ENCODE data around the gene SLC19A1. TPM values are rescaled to one million over a fixed set of nuclear protein-coding genes. Genes with fewer than 3 reads are reported as not detected.

Gene SLC19A1
- total RNA-seq, 4 donors from 2014 or later = 7.0 to 9.8 (median 7.9) TPM

DNA sequence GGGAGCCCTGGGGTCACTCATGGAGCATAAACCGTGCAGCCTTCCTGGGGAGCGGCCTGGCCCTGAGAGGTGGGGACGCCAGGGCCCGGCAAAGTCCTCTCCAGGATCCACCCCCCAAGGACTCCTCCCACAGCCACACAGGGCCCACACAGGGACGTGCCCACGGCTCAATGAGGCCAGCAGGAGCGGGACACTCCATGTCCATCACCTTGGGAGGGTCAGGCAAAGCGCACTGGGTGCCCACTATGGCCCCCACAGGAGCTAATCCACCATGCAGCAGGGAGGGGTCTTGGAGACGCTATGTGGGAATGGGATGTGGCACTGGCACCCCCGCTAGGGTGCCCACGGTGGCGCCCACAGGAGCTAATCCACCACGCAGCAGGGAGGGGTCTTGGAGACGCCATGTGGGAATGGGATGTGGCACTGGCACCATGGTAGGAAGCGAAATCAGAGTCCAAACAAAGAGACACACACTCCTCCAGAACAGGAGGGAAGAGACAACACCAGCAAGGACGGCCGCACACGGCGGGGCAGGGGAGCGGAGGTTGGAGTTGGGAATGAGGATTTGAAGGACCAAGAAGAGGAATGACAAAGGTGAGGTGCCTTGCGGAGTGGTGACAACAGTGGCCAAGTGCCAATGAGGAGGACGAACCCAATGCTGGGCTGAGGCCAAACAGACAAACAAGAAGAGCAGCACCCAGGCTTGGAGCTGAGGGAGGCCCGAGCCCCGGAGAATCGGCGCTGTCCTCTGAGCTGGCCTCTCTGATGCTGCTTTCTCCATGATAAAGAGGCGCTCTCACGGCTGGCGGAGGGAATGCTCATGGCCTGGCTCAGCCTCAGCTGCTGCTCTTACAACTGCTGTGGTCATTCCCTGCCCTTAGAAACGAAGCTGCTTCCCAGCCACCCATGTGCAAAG, 18.1 kb upstream of the SLC19A1 start:
- H3K9me3 ChIP-seq = no peaks in the 10 kb centered on the region
- 82% methylated on average over 20 of the region's 30 CpGs for WGBS
- TF ChIP-seq POLR2AphosphoS5 (IDR thresholded peaks at IDR 0.05) (no peak), POLR2A (IDR thresholded peaks at IDR 0.05) (no peak)
- H3K27ac ChIP-seq = no peak overlapping the region
- no peaks in the 10 kb centered on the region for H3K36me3 ChIP-seq
- DNase-seq (ENCODE audit: low spot score in 2 of 2) = peak; percentile 38 to 65
- no peak overlapping the region for H3K4me3 ChIP-seq
- H3K4me1 ChIP-seq = peaks cover 8% of the 10 kb centered on the region
- peaks cover 36% of the 10 kb centered on the region for H3K27me3 ChIP-seq

DNA sequence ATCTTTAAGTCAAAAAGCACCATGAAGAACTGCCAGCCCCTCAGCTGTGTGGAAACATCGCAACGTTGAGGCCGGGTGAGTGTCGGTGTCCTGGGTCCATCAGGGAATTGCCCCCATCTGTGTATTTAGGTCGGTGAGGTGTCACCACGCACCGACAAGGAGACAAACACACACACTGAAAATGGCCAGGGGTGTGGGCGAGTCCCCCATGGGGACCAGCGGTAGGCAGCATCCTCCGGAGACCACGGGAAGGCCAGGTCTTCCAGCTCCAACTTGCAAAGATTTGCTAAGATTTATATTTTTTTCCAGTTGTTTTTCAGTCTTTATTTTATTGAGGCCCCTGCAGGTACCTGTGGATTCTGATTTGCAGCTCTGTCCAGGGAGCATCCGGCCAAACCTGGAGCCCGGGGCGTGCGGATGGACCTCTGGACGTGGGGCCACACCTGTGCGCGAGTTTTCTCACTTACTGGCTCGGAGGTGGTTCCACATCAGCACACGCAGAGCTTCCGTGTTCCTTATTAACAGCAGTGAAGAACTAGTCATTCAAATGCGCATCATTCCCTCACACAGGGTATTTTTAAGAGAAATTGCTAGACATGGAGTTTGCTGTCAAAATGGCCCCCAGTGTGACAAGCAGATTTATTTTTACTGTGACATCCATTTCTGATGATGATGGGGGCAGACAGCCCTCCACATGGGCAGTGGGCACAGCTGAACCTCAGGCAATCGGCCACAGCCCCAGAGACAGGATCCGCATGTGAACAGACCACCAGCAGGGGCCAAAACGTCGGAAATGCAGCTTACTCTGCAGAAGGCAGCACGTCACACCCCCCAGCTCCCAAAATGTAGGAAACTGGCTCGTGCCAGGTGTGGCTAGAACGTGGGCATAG, 17.2 kb upstream of the SLC19A1 start:
- no peak overlapping the region for H3K27ac ChIP-seq
- TF ChIP-seq EP300 (IDR thresholded peaks at IDR 0.05) (no peak), POLR2AphosphoS5 (IDR thresholded peaks at IDR 0.05) (no peak), POLR2A (IDR thresholded peaks at IDR 0.05) (no peak)
- TF ChIP-seq, protein P1, sequence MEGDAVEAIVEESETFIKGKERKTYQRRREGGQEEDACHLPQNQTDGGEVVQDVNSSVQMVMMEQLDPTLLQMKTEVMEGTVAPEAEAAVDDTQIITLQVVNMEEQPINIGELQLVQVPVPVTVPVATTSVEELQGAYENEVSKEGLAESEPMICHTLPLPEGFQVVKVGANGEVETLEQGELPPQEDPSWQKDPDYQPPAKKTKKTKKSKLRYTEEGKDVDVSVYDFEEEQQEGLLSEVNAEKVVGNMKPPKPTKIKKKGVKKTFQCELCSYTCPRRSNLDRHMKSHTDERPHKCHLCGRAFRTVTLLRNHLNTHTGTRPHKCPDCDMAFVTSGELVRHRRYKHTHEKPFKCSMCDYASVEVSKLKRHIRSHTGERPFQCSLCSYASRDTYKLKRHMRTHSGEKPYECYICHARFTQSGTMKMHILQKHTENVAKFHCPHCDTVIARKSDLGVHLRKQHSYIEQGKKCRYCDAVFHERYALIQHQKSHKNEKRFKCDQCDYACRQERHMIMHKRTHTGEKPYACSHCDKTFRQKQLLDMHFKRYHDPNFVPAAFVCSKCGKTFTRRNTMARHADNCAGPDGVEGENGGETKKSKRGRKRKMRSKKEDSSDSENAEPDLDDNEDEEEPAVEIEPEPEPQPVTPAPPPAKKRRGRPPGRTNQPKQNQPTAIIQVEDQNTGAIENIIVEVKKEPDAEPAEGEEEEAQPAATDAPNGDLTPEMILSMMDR (IDR thresholded peaks at IDR 0.05) = no peak
- DNase-seq (ENCODE audit: low spot score in 2 of 2) = peak; percentile 26 to 79
- H3K4me1 ChIP-seq = peaks cover 14% of the 10 kb centered on the region
- H3K9me3 ChIP-seq = no peaks in the 10 kb centered on the region
- H3K36me3 ChIP-seq = no peaks in the 10 kb centered on the region
- WGBS = 81% methylated on average over 29 of the region's 29 CpGs
- H3K27me3 ChIP-seq = peaks cover 33% of the 10 kb centered on the region
- H3K4me3 ChIP-seq = no peak overlapping the region

DNA sequence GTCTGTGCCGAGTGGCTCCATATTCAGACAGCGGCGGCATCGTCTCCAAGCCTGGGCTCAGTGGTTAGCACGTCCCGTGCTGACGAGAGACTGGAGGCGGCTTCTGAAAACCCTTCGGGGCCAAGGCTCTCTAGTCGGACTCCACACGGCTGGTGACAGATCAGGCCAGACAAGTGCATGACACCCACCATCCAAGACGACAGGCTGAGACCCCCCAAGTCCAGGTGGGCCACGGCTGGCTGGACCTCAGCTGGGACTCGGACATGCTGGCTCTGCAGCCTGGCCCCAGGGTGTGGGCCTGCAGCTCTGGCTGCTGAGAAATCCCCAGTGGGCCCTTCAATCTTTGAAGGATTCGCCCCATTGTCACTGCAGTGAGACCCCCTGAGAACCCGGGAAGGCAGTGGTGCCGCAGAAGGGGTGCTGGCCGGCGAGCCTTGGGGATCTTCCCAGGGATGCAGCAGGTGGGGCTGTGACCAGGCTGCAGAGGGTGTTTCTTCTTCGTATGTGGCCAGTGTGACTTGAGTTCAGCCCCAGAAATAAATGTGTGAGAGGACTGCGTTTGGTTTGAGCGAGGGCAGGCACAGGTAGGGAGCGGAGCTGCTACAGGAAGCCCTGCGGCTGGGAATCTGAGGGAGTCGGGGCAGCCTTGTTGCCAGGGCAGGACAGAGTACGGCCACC, 15.9 kb upstream of the SLC19A1 start:
- no peak overlapping the region for H3K27ac ChIP-seq
- H3K4me1 ChIP-seq = peaks cover 16% of the 10 kb centered on the region
- H3K27me3 ChIP-seq = peaks cover 31% of the 10 kb centered on the region
- no peaks in the 10 kb centered on the region for H3K36me3 ChIP-seq
- no peak for TF ChIP-seq POLR2AphosphoS5 (IDR thresholded peaks at IDR 0.05)
- TF ChIP-seq POLR2A (IDR thresholded peaks at IDR 0.05) = no peak
- TF ChIP-seq, protein P1 (IDR thresholded peaks at IDR 0.05) = no peak
- TF ChIP-seq EP300 (IDR thresholded peaks at IDR 0.05) = no peak
- no peak overlapping the region for H3K4me3 ChIP-seq
- H3K9me3 ChIP-seq = no peaks in the 10 kb centered on the region
- 80% methylated on average over 16 of the region's 26 CpGs for WGBS
- peak; percentile 55 to 67 for DNase-seq (ENCODE audit: low spot score in 2 of 2)

DNA sequence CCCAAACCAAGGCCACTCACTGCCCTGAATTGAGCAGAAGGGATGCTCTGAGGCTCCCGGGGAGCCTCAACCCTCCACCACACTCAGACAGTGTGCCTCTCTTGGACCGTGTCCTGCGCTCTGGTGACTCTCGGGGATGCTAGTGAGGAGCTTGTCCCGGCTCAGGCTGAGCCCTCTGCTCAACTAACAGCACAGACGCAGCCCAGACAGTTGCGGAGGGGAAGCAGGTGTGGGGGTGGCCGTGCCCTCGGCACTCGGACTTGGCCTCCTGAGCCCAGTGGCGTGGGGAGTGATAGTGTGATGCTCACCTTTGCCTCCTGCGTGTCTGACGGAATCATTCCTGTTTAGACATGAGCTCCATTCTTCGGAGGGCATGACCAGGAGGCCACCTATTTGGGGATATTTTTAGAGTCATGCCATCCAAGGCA, 15.4 kb upstream of the SLC19A1 start:
- peaks cover 27% of the 10 kb centered on the region for H3K27me3 ChIP-seq
- no peak overlapping the region for H3K27ac ChIP-seq
- peak; percentile 61 to 66 for DNase-seq (ENCODE audit: low spot score in 2 of 2)
- no peaks in the 10 kb centered on the region for H3K36me3 ChIP-seq
- WGBS = 76% methylated on average over 10 of the region's 14 CpGs
- no peak overlapping the region for H3K4me3 ChIP-seq
- no peaks in the 10 kb centered on the region for H3K9me3 ChIP-seq
- H3K4me1 ChIP-seq = peaks cover 16% of the 10 kb centered on the region
- TF ChIP-seq EP300 (IDR thresholded peaks at IDR 0.05) (no peak), POLR2AphosphoS5 (IDR thresholded peaks at IDR 0.05) (no peak), POLR2A (IDR thresholded peaks at IDR 0.05) (no peak)
- TF ChIP-seq, protein P1 (IDR thresholded peaks at IDR 0.05) = no peak
